Neutrophil (primary cell): ENCODE data around the gene COL2A1.

Experiments
- H3K27ac ChIP-seq: fragments of 200-600 bp; sonication (generic); 2 replicates; pipeline ENCODE4 v1.5.1; 2016; ENCODE audit warnings: mild to moderate bottlenecking, moderate library complexity
- H3K27me3 ChIP-seq: fragments of 200-600 bp; sonication (generic); 2 replicates; pipeline ENCODE4 v1.6.0; 2016; ENCODE audit warnings: mild to moderate bottlenecking
- H3K36me3 ChIP-seq: fragments of 200-600 bp; sonication (generic); 2 replicates; pipeline ENCODE4 v1.5.1; 2017
- H3K4me1 ChIP-seq, 2 experiments: fragments of 200-600 bp in 1 of 2; sonication (generic) in 1 of 2; 1 replicate in 1 of 2; 2 replicates in 1 of 2; pipeline versions ENCODE4 v1.5.1 to v1.6.1; 2013 to 2016; ENCODE audit warnings: low read depth in 1 of 2, low read length in 1 of 2, mild to moderate bottlenecking in 1 of 2, moderate library complexity in 1 of 2; ENCODE audit not compliant: control insufficient read depth in 1 of 2, insufficient read depth in 1 of 2
- H3K4me3 ChIP-seq, 2 experiments: fragments of 200-600 bp in 1 of 2; sonication (generic) in 1 of 2; 1 replicate in 1 of 2; 2 replicates in 1 of 2; pipeline ENCODE4 v1.5.1; 2013 to 2016; ENCODE audit warnings: low read depth in 1 of 2, low read length in 1 of 2, mild to moderate bottlenecking in 1 of 2, moderate library complexity in 1 of 2
- H3K9me3 ChIP-seq: fragments of 200-600 bp; sonication (generic); 2 replicates; pipeline ENCODE4 v1.5.1; 2016
- TF ChIP-seq, protein P1 (sequence below): fragments of 200-600 bp; sonication (generic); IDR thresholded peaks from 2 replicates; pipeline ENCODE4 v1.5.1; 2016; ENCODE audit warnings: antibody characterized with exemption

The COL2A1 gene

DNA sequence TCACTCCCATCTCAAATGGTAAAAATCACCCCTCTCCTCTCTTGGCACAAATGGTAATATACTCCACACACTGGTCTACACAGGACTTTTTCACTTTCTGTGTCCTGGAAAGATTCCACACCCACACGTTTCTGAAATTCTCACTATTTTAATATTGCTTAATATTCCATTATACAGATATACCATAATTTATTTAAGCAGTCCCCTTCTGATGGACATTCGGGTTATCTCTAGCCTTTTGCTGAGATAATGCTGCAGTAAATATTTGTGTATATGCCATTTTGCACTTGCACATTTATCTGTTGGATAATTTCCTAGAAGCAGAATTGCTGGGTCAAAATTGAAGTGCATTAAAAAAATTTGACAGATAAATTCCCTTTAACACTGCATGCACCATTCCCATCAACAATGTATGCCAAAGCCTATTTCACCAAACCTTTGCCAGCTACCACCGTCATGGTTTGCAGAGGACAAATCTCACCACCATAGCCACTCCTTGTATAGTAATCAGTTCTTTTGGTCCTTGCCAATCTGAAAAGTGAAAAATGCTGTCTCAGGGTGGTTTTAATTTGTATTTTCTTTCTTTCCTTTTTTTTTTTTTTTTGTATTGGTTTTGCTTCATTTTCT, 15.5 kb upstream of the COL2A1 start:
- Histone ChIP-seq H3K27me3 (peaks cover 70% of the 10 kb centered on the region), H3K36me3 (no peaks in the 10 kb centered on the region), H3K4me3 (no peak overlapping the region), H3K9me3 (no peaks in the 10 kb centered on the region), H3K4me1 (no peaks in the 10 kb centered on the region), H3K27ac (no peak overlapping the region)
- TF ChIP-seq, protein P1, sequence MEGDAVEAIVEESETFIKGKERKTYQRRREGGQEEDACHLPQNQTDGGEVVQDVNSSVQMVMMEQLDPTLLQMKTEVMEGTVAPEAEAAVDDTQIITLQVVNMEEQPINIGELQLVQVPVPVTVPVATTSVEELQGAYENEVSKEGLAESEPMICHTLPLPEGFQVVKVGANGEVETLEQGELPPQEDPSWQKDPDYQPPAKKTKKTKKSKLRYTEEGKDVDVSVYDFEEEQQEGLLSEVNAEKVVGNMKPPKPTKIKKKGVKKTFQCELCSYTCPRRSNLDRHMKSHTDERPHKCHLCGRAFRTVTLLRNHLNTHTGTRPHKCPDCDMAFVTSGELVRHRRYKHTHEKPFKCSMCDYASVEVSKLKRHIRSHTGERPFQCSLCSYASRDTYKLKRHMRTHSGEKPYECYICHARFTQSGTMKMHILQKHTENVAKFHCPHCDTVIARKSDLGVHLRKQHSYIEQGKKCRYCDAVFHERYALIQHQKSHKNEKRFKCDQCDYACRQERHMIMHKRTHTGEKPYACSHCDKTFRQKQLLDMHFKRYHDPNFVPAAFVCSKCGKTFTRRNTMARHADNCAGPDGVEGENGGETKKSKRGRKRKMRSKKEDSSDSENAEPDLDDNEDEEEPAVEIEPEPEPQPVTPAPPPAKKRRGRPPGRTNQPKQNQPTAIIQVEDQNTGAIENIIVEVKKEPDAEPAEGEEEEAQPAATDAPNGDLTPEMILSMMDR: no peak

DNA sequence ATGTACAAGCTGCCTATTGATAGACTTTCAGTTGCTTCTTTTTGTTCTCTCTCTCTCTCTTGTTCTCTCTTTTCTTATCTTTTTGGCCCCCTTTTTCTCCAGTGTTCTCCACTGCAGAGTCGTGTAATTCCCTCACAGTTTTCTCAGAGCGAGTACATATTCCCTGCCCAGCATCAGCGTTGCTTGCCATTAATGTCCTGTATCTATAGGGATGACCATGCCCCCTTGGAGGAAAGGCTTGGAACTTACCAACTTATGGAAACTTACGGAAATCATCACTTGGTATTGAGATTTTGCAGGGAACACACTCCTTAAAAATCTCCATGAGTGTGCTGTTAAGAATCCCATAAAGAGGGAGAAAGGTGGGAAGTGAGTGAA, 14.3 kb upstream of the COL2A1 start:
- TF ChIP-seq, protein P1: no peak
- Histone ChIP-seq H3K4me1 (no peaks in the 10 kb centered on the region), H3K36me3 (no peaks in the 10 kb centered on the region), H3K9me3 (no peaks in the 10 kb centered on the region), H3K27ac (no peak overlapping the region), H3K27me3 (peaks cover 81% of the 10 kb centered on the region), H3K4me3 (no peak overlapping the region)

DNA sequence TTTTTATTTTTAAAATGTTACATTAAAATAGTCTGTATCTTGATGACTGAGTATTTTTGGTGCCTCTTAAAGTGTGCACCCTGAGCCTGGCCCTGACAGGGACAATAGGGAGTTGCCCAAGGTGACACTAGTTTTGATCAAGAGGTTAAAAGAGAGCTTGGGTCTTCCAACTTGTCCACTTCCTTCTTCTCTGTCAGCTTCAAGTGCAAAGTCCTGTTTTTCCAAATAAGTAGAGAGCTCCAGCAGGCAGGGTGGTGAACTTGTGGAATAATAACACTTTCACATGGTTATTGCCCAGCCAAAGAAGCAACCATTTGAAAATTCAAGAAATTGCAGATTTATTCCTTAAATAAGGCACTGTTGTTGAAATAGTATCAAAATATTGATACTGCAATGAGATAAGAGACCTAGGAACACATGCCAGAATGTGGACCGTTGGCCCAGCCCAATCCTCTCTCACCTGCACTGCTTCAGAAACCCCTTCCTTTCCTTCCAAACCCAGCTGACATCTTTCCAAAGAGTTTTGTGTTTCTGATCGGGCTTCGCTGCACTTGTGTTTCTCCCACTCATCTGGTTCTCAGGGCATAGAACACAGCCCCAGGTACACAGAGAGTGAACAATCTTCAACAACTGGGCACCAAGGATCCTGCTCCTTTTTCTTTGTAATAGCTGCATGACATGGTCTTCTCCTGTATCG, 13.8 kb upstream of the COL2A1 start:
- peaks cover 85% of the 10 kb centered on the region for H3K27me3 ChIP-seq

DNA sequence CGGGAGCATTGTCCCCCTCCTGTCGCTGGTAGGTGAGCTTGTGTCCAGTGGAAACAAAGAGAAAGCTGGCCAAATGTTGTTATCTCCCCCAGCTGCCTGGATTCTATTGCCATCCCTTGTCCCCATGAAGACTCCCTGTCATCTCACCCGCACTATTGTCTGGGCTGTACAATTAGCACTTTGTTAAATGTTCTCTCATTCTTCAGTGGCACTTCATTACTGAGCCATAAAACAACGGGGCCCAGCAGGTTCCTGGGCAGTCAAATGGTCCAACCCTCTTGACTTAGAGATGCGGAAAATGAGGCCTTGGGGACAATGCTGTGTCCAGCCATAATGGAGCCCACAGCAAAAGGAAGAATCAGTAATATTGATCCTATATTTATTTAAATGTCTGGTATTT, 13.2 kb upstream of the COL2A1 start:
- Histone ChIP-seq H3K27ac (no peak overlapping the region), H3K36me3 (no peaks in the 10 kb centered on the region), H3K4me3 (no peak overlapping the region), H3K27me3 (peaks cover 85% of the 10 kb centered on the region), H3K4me1 (no peaks in the 10 kb centered on the region), H3K9me3 (no peaks in the 10 kb centered on the region)
- TF ChIP-seq, protein P1: no peak

More for the DNA sequence above, 13.8 kb upstream of the COL2A1 start:
- TF ChIP-seq, protein P1: no peak
- no peaks in the 10 kb centered on the region for H3K9me3 ChIP-seq
- no peaks in the 10 kb centered on the region for H3K36me3 ChIP-seq
- H3K4me3 ChIP-seq: no peak overlapping the region
- no peak overlapping the region for H3K27ac ChIP-seq
- H3K4me1 ChIP-seq: no peaks in the 10 kb centered on the region

DNA sequence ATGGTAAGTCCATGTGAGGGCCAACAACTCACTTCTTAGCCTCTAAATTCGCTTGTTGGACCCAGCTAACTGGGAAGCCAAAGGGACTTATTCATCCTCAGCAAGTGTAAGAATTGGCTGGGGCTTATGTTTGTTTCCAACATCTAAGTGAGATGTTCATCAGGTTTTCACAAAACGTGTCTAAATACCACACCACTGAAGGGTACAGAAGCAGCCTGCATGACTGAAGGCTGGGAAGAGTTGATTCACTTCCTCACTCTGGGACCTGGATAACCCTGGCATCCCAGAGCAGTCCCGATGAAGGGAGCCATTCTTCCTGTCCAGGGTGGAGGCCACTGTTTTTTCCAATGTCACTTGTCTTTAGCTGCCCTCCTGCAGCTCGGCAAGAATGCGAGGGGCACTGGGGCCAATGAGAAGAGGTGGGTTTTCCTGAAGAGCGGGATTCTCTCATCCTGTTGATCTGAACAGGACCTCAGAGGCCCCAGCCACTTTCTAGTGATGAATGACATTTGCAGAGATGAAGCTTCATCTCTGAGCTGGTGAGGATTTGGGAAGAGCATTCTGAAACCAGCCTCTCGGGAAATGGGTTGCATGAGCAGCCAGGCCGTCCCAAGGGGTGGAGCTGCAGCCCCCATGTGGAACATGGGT, 12.2 kb upstream of the COL2A1 start:
- H3K27ac ChIP-seq: no peak overlapping the region
- TF ChIP-seq, protein P1: no peak
- H3K4me3 ChIP-seq: no peak overlapping the region
- no peaks in the 10 kb centered on the region for H3K36me3 ChIP-seq
- peaks cover 83% of the 10 kb centered on the region for H3K27me3 ChIP-seq
- H3K9me3 ChIP-seq: no peaks in the 10 kb centered on the region
- no peaks in the 10 kb centered on the region for H3K4me1 ChIP-seq
